HEK293T (cell line): ENCODE measurements around the gene CCN5.

Experiments used
- CTCF ChIA-PET: fragments of 350-600 bp; formaldehyde crosslinking; extraction: SDS; loops from one replicate; lab custom pipeline; 2021; ENCODE audit warnings: antibody characterized with exemption, inconsistent platforms; lab: Yijun Ruan, JAX
- POLR2A ChIA-PET: fragments of 350-600 bp; formaldehyde crosslinking; extraction: SDS; loops from one replicate; lab custom pipeline; 2020; ENCODE audit warnings: antibody characterized with exemption, inconsistent platforms; lab: Yijun Ruan, JAX
- DNase-seq: peaks from one replicate; pipeline ENCODE4 v3.0.0; 2012; ENCODE audit warnings: mixed read lengths; ENCODE audit errors: extremely low spot score
- ARNT ChIP-seq: fragments of 450-650 bp; IDR thresholded peaks from 2 replicates; pipeline ENCODE4 v1.6.1; 2017; ENCODE audit warnings: mild to moderate bottlenecking
- BHLHE40 ChIP-seq: fragments of 450-650 bp; IDR thresholded peaks from 2 replicates; pipeline ENCODE4 v1.6.1; 2016; ENCODE audit warnings: mild to moderate bottlenecking, moderate library complexity, borderline replicate concordance
- CTBP1 ChIP-seq: fragments of 450-650 bp; IDR thresholded peaks from 2 replicates; pipeline ENCODE4 v1.6.1; 2016; ENCODE audit warnings: borderline replicate concordance
- ELF4 ChIP-seq: fragments of 450-650 bp; IDR thresholded peaks from 2 replicates; pipeline ENCODE4 v1.6.1; 2017; ENCODE audit warnings: antibody characterized with exemption
- FOXA1 ChIP-seq: fragments of 450-650 bp; IDR thresholded peaks from 2 replicates; pipeline ENCODE4 v1.6.1; 2016; ENCODE audit warnings: mild to moderate bottlenecking
- FOXK2 ChIP-seq: fragments of 450-650 bp; IDR thresholded peaks from 2 replicates; pipeline ENCODE4 v1.6.1; 2016; ENCODE audit warnings: mild to moderate bottlenecking
- FOXM1 ChIP-seq: fragments of 450-650 bp; IDR thresholded peaks from 2 replicates; pipeline ENCODE4 v1.6.1; 2017; ENCODE audit warnings: mild to moderate bottlenecking, borderline replicate concordance
- HDGF ChIP-seq: fragments of 450-650 bp; IDR thresholded peaks from 2 replicates; pipeline ENCODE4 v1.6.1; 2017; ENCODE audit warnings: antibody characterized with exemption, borderline replicate concordance
- L3MBTL2 ChIP-seq: fragments of 450-650 bp; conservative IDR thresholded peaks from 2 replicates; pipeline ENCODE4 v1.6.1; 2016; ENCODE audit warnings: mild to moderate bottlenecking
- LEF1 ChIP-seq: fragments of 450-650 bp; IDR thresholded peaks from 2 replicates; pipeline ENCODE4 v1.6.1; 2017; ENCODE audit warnings: mild to moderate bottlenecking, borderline replicate concordance
- NFRKB ChIP-seq: fragments of 450-650 bp; IDR thresholded peaks from 2 replicates; pipeline ENCODE4 v1.6.1; 2016; ENCODE audit warnings: mild to moderate bottlenecking, moderate library complexity
- SP1 ChIP-seq: fragments of 450-650 bp; IDR thresholded peaks from 2 replicates; pipeline ENCODE4 v1.6.1; 2017
- SUZ12 ChIP-seq: fragments of 450-650 bp; IDR thresholded peaks from 2 replicates; pipeline ENCODE4 v1.6.1; 2016; ENCODE audit warnings: mild to moderate bottlenecking
- TARDBP ChIP-seq: fragments of 450-650 bp; IDR thresholded peaks from 2 replicates; pipeline ENCODE4 v1.6.1; 2016
- ZNF384 ChIP-seq: fragments of 450-650 bp; IDR thresholded peaks from 2 replicates; pipeline ENCODE4 v1.6.1; 2016
- TF ChIP-seq, protein P1 (sequence below): fragments of 450-650 bp; IDR thresholded peaks from 2 replicates; pipeline ENCODE4 v1.6.1; 2016

The CCN5 gene

GRCh38 chr20:44704551-44704971, 10.6 kb upstream of the CCN5 start:
- TF ChIP-seq L3MBTL2 (no peak), FOXA1 (no peak), NFRKB (no peak), HDGF (no peak), SUZ12 (no peak), ZNF384 (no peak), FOXM1 (no peak), ARNT (no peak), TARDBP (no peak), SP1 (no peak), FOXK2 (no peak), LEF1 (no peak), BHLHE40 (no peak)
- TF ChIP-seq, protein P1, sequence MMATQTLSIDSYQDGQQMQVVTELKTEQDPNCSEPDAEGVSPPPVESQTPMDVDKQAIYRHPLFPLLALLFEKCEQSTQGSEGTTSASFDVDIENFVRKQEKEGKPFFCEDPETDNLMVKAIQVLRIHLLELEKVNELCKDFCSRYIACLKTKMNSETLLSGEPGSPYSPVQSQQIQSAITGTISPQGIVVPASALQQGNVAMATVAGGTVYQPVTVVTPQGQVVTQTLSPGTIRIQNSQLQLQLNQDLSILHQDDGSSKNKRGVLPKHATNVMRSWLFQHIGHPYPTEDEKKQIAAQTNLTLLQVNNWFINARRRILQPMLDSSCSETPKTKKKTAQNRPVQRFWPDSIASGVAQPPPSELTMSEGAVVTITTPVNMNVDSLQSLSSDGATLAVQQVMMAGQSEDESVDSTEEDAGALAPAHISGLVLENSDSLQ: no peak
- DNase-seq: no peak
- ChIA-PET POLR2A (no interaction called here), CTCF (no interaction called here)

DNA sequence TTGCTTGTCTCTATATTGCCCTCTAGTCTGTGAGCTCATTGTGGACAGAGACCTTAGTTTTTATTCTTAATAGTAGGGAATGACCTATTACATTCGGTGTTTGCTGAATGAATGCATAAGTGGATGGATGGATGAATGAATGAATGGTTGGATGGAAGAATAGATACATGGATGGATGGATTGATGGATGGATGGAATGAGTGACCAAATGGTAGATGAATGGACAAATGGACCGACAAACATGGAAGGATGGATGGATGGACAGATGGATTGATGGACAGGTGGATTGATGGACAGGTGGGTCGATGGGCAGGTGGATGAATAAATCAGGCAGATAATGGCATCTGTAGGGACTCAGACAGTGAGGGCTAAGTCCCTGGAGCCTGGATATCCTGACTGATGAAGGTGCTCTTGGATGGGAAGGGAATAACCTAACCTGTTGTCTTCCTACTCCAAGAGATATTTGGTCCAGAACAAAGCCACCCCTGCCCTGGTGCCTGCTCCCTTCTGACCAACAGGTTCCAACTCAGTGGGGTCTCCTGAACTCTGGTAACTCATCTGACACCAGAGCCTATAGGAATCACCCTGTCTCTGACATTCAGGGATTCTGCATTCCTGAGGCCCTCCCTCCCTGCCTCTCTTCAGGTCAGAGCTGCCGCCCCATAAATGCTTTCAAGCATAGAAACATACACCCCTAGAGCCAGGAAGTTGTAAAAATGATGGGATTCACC, 9.6 kb upstream of the CCN5 start:
- no peak for DNase-seq
- TF ChIP-seq CTBP1: no peak
- TF ChIP-seq FOXA1: no peak
- no peak for TF ChIP-seq ELF4
- TF ChIP-seq, protein P1: peak; percentile 49; the same call in 1 of the 2 replicates
- no peak for TF ChIP-seq FOXK2
- TF ChIP-seq ARNT: no peak
- CTCF ChIA-PET: no interaction called here
- POLR2A ChIA-PET: no interaction called here

DNA sequence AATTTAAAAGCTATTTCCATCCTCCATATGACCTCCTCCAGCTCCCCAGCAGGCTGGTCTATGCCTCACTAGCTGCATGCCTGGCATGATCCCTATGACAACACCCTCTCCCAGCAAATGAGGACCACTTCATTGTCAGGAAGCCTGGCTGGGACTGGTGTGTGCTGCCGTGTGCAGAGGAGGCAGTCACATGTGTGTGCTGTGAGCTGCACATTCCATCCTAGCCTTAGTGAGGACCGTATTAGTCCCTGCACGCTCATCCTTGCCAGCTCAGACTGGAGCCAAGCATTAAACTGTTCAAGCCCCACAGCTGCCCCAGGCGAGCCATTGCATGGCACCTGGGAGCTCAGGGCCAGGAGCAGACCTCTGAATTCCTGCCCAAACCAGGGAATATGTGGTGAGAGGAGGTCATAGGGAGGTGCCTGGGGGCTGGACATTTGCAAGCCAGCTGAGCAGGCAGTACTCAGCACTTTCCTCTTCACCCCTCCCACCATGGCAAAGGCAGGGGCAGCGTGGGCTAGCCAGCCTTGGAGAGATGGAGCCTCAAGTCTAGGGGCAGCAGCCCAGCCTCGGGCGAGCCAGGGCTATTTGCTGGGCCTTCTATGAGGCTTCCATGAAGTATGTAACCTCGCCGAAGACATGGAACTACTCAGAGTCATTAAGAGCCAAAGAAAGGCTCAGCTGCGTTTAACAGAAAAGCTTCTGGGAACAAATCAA, 8.7 kb upstream of the CCN5 start:
- ChIA-PET CTCF (no interaction called here), POLR2A (no interaction called here)
- no peak for TF ChIP-seq SP1
- TF ChIP-seq TARDBP: no peak
- no peak for TF ChIP-seq L3MBTL2
- TF ChIP-seq, protein P1: no peak
- no peak for TF ChIP-seq CTBP1
- no peak for TF ChIP-seq ZNF384
- TF ChIP-seq SUZ12: no peak
- TF ChIP-seq HDGF: no peak
- TF ChIP-seq NFRKB: no peak
- no peak for TF ChIP-seq BHLHE40
- no peak for TF ChIP-seq ELF4
- no peak for TF ChIP-seq ARNT
- no peak for TF ChIP-seq FOXM1
- TF ChIP-seq FOXK2: no peak
- no peak for DNase-seq

DNA sequence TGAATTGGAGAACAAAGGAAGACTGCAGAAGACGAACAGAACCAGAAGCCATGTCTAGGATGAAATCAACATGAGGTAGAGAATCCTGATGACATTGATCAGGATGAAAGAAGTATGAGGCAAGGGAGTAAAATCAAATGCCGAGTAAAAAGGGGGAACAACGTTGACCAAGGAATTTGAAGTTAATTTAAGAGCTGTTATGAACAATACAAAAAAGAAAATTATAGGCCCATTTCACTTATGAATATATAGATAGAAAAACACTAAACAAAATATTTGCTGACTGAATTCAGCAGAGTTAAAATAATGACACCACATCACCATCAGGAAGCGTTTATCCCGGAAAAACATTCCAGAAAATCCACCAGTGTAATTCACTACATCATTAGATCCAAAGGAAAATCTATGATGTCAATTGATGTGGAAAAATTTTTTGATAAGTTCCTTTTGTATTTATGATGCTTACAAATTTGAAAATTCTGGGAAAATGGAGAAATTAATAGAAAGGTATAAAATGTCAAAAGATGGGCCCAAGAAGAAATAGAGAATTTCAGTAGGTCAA, 8.1 kb upstream of the CCN5 start:
- TF ChIP-seq TARDBP (no peak), L3MBTL2 (no peak), NFRKB (no peak), FOXM1 (no peak), ZNF384 (no peak), SUZ12 (no peak), FOXA1 (no peak), HDGF (no peak), FOXK2 (no peak), CTBP1 (no peak), SP1 (no peak), ELF4 (no peak), LEF1 (no peak), BHLHE40 (no peak), ARNT (no peak)
- TF ChIP-seq, protein P1: no peak
- POLR2A ChIA-PET: no interaction called here
- CTCF ChIA-PET: no interaction called here
- DNase-seq: no peak

DNA sequence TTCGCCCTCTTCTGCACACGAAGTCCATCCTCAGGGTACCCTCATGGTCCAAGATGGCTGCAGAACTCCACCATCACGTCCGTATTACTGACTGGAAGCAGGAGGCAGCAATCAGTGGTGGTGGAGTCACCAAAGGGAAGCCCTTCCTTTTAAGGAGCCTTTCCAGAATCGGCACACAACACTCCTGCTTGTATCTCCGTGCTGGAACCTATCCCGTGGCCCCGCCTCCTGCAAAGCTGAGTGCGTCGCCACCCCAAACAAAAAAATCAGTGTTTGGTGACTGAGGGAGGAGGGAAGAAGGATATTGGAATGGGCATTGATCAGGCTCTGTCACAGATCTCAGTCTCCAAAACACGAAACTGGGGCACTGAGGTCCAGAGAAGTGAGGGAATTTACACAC, 5.8 kb upstream of the CCN5 start:
- TF ChIP-seq SP1: no peak
- TF ChIP-seq L3MBTL2: no peak
- TF ChIP-seq FOXA1: no peak
- TF ChIP-seq ARNT: no peak
- TF ChIP-seq TARDBP: no peak
- CTCF ChIA-PET: no interaction called here
- DNase-seq: no peak
- POLR2A ChIA-PET: no interaction called here
